Stimulated activated CD4-positive, alpha-beta T cell treated with anti-CD3 and anti-CD28 coated beads, Interleukin-1b, Interleukin-23, amount 100 ng/mL, for 4 hours (primary cell): ENCODE results near the gene URB2.
"Not testable (repeated sequence)": the region's sequence is repeated elsewhere in the genome, so short reads cannot be mapped to it uniquely, and the experiment has no call there.

Experiments
- DNase-seq, 2 donors: peaks; one replicate each; pipeline ENCODE4 v3.0.0-alpha.2; 2020; ENCODE audit warnings: low read depth in 2 of 2

URB2 gene

GRCh38 chr1:229625915-229626831, at the start of gene URB2, which contains the start of gene TAF5L:
URB2 (plus strand) TSS chr1:229626247; CDS start chr1:229627634, 1,387 bp downstream.
TAF5L (minus strand) TSS chr1:229626122; CDS start chr1:229614482, 11,640 bp downstream.
- DNase-seq: peak; percentile 72 to 80

GRCh38 chr1:229578168-229579058, 47.6 kb upstream of the URB2 start:
- DNase-seq: no peak

- no peak for DNase-seq
Observed at GRCh38 chr1:229579059-229579673, 46.9 kb upstream of the URB2 start.

GRCh38 chr1:229581485-229581884, 44.6 kb upstream of the URB2 start:
- DNase-seq: no peak

GRCh38 chr1:229582011-229582694, 43.9 kb upstream of the URB2 start:
- no peak for DNase-seq

- DNase-seq: no peak
Observed at GRCh38 chr1:229582715-229583114, 43.3 kb upstream of the URB2 start.

- DNase-seq: no peak
Observed at GRCh38 chr1:229585338-229585737, 40.7 kb upstream of the URB2 start.

- DNase-seq: no peak
Observed at GRCh38 chr1:229590119-229590518, 35.9 kb upstream of the URB2 start.

- DNase-seq: no peak
Observed at GRCh38 chr1:229593800-229594199, 32.2 kb upstream of the URB2 start.

- no peak for DNase-seq
Observed at GRCh38 chr1:229594227-229595008, 31.6 kb upstream of the URB2 start.

- DNase-seq: not testable (repeated sequence)
Observed at GRCh38 chr1:229595876-229596275, 30.2 kb upstream of the URB2 start.

GRCh38 chr1:229596925-229597699, 28.9 kb upstream of the URB2 start:
- DNase-seq: no peak

GRCh38 chr1:229597877-229598276, 28.2 kb upstream of the URB2 start:
- DNase-seq: no peak

GRCh38 chr1:229599218-229599954, 26.7 kb upstream of the URB2 start:
- DNase-seq: no peak

- no peak for DNase-seq
Observed at GRCh38 chr1:229600229-229600628, 25.8 kb upstream of the URB2 start.

GRCh38 chr1:229603371-229604005, 22.6 kb upstream of the URB2 start:
- no peak for DNase-seq

GRCh38 chr1:229607370-229607769, 18.7 kb upstream of the URB2 start:
- DNase-seq: no peak

GRCh38 chr1:229608590-229608989, 17.5 kb upstream of the URB2 start:
- no peak for DNase-seq

GRCh38 chr1:229613938-229614337, 12.1 kb upstream of the URB2 start:
- no peak for DNase-seq
